Liver (tissue), 9 donors: ENCODE data around the gene LMCD1. TPM values are rescaled to one million over a fixed set of nuclear protein-coding genes. Genes with fewer than 3 reads are reported as not detected.

Experiments used
- DNase-seq: peaks from one replicate; pipeline ENCODE4 v3.0.0-alpha.2; 2017; ENCODE audit warnings: low spot score
- H3K27ac ChIP-seq, 2 donors: one replicate each; pipeline ENCODE4 v1.7.0; 2013; ENCODE audit warnings: inconsistent platforms in 2 of 2, low read length in 2 of 2, control low read depth in 1 of 2, low read depth in 1 of 2, mild to moderate bottlenecking in 1 of 2
- H3K27me3 ChIP-seq, 4 donors: one replicate each; pipeline versions ENCODE4 v1.6.1 to v1.7.0; 2013; ENCODE audit warnings: low read length in 3 of 4, inconsistent platforms in 1 of 4, mild to moderate bottlenecking in 1 of 4, moderate library complexity in 1 of 4; ENCODE audit not compliant: control insufficient read depth in 4 of 4, insufficient read depth in 4 of 4
- H3K36me3 ChIP-seq, 4 donors: one replicate each; pipeline versions ENCODE4 v1.6.1 to v1.7.0; 2013; ENCODE audit warnings: low read length in 3 of 4, mild to moderate bottlenecking in 3 of 4, low read depth in 1 of 4, moderate library complexity in 1 of 4; ENCODE audit not compliant: control insufficient read depth in 4 of 4, insufficient read depth in 3 of 4
- H3K4me1 ChIP-seq, 4 donors: one replicate each; pipeline versions ENCODE4 v1.6.1 to v1.7.0; 2013; ENCODE audit warnings: low read length in 3 of 4, mild to moderate bottlenecking in 3 of 4, moderate library complexity in 1 of 4; ENCODE audit not compliant: control insufficient read depth in 4 of 4, insufficient read depth in 4 of 4
- H3K4me3 ChIP-seq, 3 donors: one replicate each; pipeline versions ENCODE4 v1.6.1 to v1.7.0; 2013; ENCODE audit warnings: low read length in 3 of 3, control low read depth in 1 of 3, low read depth in 1 of 3, mild to moderate bottlenecking in 1 of 3
- H3K9ac ChIP-seq, 2 donors: one replicate each; pipeline ENCODE4 v1.7.0; 2013; ENCODE audit warnings: low read length in 2 of 2, mild to moderate bottlenecking in 2 of 2, moderate library complexity in 2 of 2, control low read depth in 1 of 2, low read depth in 1 of 2
- H3K9me3 ChIP-seq, 4 donors: one replicate each; pipeline versions ENCODE4 v1.6.1 to v1.7.0; 2013; ENCODE audit warnings: low read length in 3 of 4; ENCODE audit not compliant: control insufficient read depth in 4 of 4
- EGR1 ChIP-seq, 2 donors: IDR thresholded peaks; 2 replicates each; pipeline ENCODE4 v1.6.1; 2016 to 2018; ENCODE audit warnings: antibody characterized with exemption in 2 of 2, low read depth in 2 of 2
- FOXA1 ChIP-seq: IDR thresholded peaks from 2 replicates; pipeline ENCODE4 v1.6.1; 2016; ENCODE audit warnings: antibody characterized with exemption
- FOXA2 ChIP-seq: IDR thresholded peaks from 2 replicates; pipeline ENCODE4 v1.6.1; 2016; ENCODE audit warnings: antibody characterized with exemption
- GABPA ChIP-seq, 2 donors: IDR thresholded peaks in 1 of 2; conservative IDR thresholded peaks in 1 of 2; 2 replicates each; pipeline ENCODE4 v1.6.1; 2016; ENCODE audit warnings: antibody characterized with exemption in 2 of 2, mild to moderate bottlenecking in 1 of 2, moderate library complexity in 1 of 2
- HNF4A ChIP-seq, 2 donors: conservative IDR thresholded peaks; 2 replicates each; pipeline ENCODE4 v1.6.1; 2016; ENCODE audit warnings: antibody characterized with exemption in 2 of 2, mild to moderate bottlenecking in 2 of 2
- HNF4G ChIP-seq: IDR thresholded peaks from 2 replicates; pipeline ENCODE4 v1.6.1; 2016; ENCODE audit warnings: antibody characterized with exemption
- JUND ChIP-seq, 2 donors: IDR thresholded peaks; 2 replicates each; pipeline ENCODE4 v1.6.1; 2016; ENCODE audit warnings: antibody characterized with exemption in 2 of 2
- NR2F2 ChIP-seq: IDR thresholded peaks from 2 replicates; pipeline ENCODE4 v1.6.1; 2016; ENCODE audit warnings: antibody characterized with exemption
- RAD21 ChIP-seq, 2 donors: IDR thresholded peaks; 2 replicates each; pipeline ENCODE4 v1.6.1; 2016; ENCODE audit warnings: antibody characterized with exemption in 2 of 2, mild to moderate bottlenecking in 2 of 2
- RXRA ChIP-seq, 2 donors: IDR thresholded peaks; 2 replicates each; pipeline ENCODE4 v1.6.1; 2017 to 2018; ENCODE audit warnings: antibody characterized with exemption in 2 of 2, mild to moderate bottlenecking in 1 of 2
- SP1 ChIP-seq: IDR thresholded peaks from 2 replicates; pipeline ENCODE4 v1.6.1; 2018; ENCODE audit warnings: antibody characterized with exemption, mild to moderate bottlenecking
- TAF1 ChIP-seq: conservative IDR thresholded peaks from 2 replicates; pipeline ENCODE4 v1.6.1; 2016; ENCODE audit warnings: antibody characterized with exemption, mild to moderate bottlenecking
- YY1 ChIP-seq: IDR thresholded peaks from 2 replicates; pipeline ENCODE4 v1.6.1; 2016; ENCODE audit warnings: antibody characterized with exemption, mild to moderate bottlenecking
- WGBS: extraction: QIAGEN DNeasy Blood & Tissue Kit; methylation state at CpG from one replicate; pipeline ENCODE4 v1.1.7; 2013; 5-methylcytosine and 5-hydroxymethylcytosine counted together
- polyA plus RNA-seq, 2 donors: library from polyadenylated mRNA; stranded (reverse) in 1 of 2; unstranded in 1 of 2; fragments of 200-250 nt in 1 of 2; fragments of >200 nt in 1 of 2; fragmentation: Nextera tagmentation in 1 of 2; extraction: Ambion mirVana in 1 of 2; gene quantifications; one replicate each; pipeline versions ENCODE4 v1.2.1 to v1.2.3, GENCODE V29; 2013 to 2015
- total RNA-seq, 2 donors: library from RNA; depleted of rRNA; stranded (reverse); fragments of >200 nt; gene quantifications; one replicate each; pipeline ENCODE4 v1.2.3, GENCODE V29; 2014
- TF ChIP-seq, protein P1 (sequence below): IDR thresholded peaks from 2 replicates; pipeline ENCODE4 v1.6.1; 2016; ENCODE audit warnings: antibody characterized with exemption
- TF ChIP-seq, protein P2 (sequence below): fragments of 150-350 bp; IDR thresholded peaks from 2 replicates; pipeline ENCODE4 v1.5.1; 2017; ENCODE audit warnings: improper control_type of control experiment, low read depth, low read length; ENCODE audit not compliant: missing input control
- TF ChIP-seq, protein P3 (sequence below): IDR thresholded peaks from 2 replicates; pipeline ENCODE4 v1.6.1; 2016; ENCODE audit warnings: antibody characterized with exemption
- TF ChIP-seq, protein P4 (sequence below): IDR thresholded peaks from 2 replicates; pipeline ENCODE4 v1.6.1; 2016; ENCODE audit warnings: antibody characterized with exemption
- TF ChIP-seq, protein P5 (sequence below): IDR thresholded peaks from 2 replicates; pipeline ENCODE4 v1.6.1; 2016; ENCODE audit warnings: antibody characterized with exemption, mild to moderate bottlenecking
- donor health status: healthy.
- donor health status: healthy.
- donor health status: healthy.
- donor health status: healthy.
- donor health status: healthy.

Gene LMCD1
- total and polyA plus RNA-seq, 4 donors: 3.1 to 8.3 (median 6.0) TPM

DNA sequence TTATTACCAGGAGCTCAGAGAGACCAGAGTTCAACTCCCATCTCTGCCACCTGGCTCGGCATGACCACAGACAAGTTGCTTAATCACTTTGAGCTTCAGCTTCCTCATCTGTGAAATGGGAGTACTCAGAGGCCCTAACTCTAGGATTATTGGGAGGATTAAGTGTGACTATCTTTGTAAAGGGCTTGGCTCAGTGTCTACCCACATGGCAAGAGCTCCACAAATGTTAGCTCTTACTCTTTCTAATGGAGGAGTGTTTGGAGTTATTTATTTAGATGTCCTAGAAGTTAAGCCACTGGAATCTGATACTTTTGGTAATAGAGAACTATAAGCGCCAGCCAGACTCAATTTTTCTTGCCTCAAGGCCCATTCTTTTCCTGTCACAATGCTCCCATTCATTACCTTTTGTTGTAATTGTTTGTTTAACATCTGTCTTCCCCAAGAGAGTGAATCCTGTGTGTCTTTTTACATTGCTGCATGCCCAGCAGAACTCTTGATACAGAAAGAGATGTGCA lies 12.3 kb upstream of the LMCD1 start:
- WGBS: 87% methylated on average over 2 of the region's 2 CpGs
- Histone ChIP-seq H3K27me3 (no peaks in the 10 kb centered on the region), H3K9ac (no peak overlapping the region), H3K4me1 (no peaks in the 10 kb centered on the region), H3K27ac (no peak overlapping the region), H3K36me3 (no peaks in the 10 kb centered on the region), H3K9me3 (peaks cover 0 to 3% (median 0%) of the 10 kb centered on the region in 4 donors), H3K4me3 (no peak overlapping the region)
- no peak for DNase-seq
- TF ChIP-seq FOXA1: no peak
- TF ChIP-seq TAF1: no peak
- no peak for TF ChIP-seq GABPA (IDR thresholded peaks at IDR 0.05 in 1 of 2, conservative IDR thresholded peaks at IDR 0.05 in 1 of 2)
- TF ChIP-seq, protein P1, sequence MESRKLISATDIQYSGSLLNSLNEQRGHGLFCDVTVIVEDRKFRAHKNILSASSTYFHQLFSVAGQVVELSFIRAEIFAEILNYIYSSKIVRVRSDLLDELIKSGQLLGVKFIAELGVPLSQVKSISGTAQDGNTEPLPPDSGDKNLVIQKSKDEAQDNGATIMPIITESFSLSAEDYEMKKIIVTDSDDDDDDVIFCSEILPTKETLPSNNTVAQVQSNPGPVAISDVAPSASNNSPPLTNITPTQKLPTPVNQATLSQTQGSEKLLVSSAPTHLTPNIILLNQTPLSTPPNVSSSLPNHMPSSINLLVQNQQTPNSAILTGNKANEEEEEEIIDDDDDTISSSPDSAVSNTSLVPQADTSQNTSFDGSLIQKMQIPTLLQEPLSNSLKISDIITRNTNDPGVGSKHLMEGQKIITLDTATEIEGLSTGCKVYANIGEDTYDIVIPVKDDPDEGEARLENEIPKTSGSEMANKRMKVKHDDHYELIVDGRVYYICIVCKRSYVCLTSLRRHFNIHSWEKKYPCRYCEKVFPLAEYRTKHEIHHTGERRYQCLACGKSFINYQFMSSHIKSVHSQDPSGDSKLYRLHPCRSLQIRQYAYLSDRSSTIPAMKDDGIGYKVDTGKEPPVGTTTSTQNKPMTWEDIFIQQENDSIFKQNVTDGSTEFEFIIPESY: no peak
- TF ChIP-seq RXRA (IDR thresholded peaks at IDR 0.05): no peak
- TF ChIP-seq, protein P2, sequence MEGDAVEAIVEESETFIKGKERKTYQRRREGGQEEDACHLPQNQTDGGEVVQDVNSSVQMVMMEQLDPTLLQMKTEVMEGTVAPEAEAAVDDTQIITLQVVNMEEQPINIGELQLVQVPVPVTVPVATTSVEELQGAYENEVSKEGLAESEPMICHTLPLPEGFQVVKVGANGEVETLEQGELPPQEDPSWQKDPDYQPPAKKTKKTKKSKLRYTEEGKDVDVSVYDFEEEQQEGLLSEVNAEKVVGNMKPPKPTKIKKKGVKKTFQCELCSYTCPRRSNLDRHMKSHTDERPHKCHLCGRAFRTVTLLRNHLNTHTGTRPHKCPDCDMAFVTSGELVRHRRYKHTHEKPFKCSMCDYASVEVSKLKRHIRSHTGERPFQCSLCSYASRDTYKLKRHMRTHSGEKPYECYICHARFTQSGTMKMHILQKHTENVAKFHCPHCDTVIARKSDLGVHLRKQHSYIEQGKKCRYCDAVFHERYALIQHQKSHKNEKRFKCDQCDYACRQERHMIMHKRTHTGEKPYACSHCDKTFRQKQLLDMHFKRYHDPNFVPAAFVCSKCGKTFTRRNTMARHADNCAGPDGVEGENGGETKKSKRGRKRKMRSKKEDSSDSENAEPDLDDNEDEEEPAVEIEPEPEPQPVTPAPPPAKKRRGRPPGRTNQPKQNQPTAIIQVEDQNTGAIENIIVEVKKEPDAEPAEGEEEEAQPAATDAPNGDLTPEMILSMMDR: no peak
- TF ChIP-seq SP1: no peak

DNA sequence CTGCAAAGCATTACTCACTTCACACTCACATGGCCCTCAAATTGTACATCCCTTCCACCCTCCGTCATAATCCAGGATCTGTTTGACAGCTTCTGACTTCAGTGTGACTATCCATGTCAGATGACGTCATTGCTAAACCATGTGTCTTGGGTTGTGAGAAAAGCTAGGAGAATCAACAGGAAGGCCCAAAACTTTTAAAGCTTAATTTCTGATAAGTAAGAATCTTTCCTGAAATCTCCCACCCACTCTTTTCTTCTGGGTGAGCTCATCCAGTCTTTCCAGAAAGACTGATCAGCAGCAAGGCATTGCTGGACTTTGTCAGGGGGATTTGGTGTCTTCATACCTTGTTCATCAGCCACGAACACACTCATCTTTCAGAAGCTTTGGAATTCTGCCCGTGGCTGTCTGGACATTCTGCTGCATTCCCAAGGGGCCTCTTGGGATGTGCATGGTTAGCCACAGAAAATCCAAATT lies 11.5 kb upstream of the LMCD1 start:
- 88% methylated on average over 4 of the region's 4 CpGs for WGBS
- Histone ChIP-seq H3K27ac (no peak overlapping the region), H3K9ac (no peak overlapping the region)

More for the DNA sequence above, 11.5 kb upstream of the LMCD1 start:
- TF ChIP-seq SP1: no peak
- TF ChIP-seq EGR1 (IDR thresholded peaks at IDR 0.05; ENCODE audit: low read depth in 2 of 2): no peak
- no peak for TF ChIP-seq YY1
- TF ChIP-seq, protein P3, sequence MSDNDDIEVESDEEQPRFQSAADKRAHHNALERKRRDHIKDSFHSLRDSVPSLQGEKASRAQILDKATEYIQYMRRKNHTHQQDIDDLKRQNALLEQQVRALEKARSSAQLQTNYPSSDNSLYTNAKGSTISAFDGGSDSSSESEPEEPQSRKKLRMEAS: no peak
- no peak for TF ChIP-seq HNF4A (conservative IDR thresholded peaks at IDR 0.05)
- no peak for TF ChIP-seq HNF4G
- TF ChIP-seq, protein P2: no peak
- TF ChIP-seq JUND (IDR thresholded peaks at IDR 0.05): no peak
- TF ChIP-seq TAF1: no peak
- no peak for TF ChIP-seq FOXA1
- TF ChIP-seq RAD21 (IDR thresholded peaks at IDR 0.05): no peak
- TF ChIP-seq, protein P1: no peak
- TF ChIP-seq, protein P4, sequence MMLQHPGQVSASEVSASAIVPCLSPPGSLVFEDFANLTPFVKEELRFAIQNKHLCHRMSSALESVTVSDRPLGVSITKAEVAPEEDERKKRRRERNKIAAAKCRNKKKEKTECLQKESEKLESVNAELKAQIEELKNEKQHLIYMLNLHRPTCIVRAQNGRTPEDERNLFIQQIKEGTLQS: no peak
- TF ChIP-seq RXRA (IDR thresholded peaks at IDR 0.05): no peak
- TF ChIP-seq NR2F2: no peak
- no peak for TF ChIP-seq FOXA2
- TF ChIP-seq GABPA (IDR thresholded peaks at IDR 0.05 in 1 of 2, conservative IDR thresholded peaks at IDR 0.05 in 1 of 2): no peak
- TF ChIP-seq, protein P5, sequence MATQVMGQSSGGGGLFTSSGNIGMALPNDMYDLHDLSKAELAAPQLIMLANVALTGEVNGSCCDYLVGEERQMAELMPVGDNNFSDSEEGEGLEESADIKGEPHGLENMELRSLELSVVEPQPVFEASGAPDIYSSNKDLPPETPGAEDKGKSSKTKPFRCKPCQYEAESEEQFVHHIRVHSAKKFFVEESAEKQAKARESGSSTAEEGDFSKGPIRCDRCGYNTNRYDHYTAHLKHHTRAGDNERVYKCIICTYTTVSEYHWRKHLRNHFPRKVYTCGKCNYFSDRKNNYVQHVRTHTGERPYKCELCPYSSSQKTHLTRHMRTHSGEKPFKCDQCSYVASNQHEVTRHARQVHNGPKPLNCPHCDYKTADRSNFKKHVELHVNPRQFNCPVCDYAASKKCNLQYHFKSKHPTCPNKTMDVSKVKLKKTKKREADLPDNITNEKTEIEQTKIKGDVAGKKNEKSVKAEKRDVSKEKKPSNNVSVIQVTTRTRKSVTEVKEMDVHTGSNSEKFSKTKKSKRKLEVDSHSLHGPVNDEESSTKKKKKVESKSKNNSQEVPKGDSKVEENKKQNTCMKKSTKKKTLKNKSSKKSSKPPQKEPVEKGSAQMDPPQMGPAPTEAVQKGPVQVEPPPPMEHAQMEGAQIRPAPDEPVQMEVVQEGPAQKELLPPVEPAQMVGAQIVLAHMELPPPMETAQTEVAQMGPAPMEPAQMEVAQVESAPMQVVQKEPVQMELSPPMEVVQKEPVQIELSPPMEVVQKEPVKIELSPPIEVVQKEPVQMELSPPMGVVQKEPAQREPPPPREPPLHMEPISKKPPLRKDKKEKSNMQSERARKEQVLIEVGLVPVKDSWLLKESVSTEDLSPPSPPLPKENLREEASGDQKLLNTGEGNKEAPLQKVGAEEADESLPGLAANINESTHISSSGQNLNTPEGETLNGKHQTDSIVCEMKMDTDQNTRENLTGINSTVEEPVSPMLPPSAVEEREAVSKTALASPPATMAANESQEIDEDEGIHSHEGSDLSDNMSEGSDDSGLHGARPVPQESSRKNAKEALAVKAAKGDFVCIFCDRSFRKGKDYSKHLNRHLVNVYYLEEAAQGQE: no peak
- Histone ChIP-seq H3K36me3 (no peaks in the 10 kb centered on the region), H3K4me3 (no peak overlapping the region), H3K4me1 (no peaks in the 10 kb centered on the region), H3K27me3 (no peaks in the 10 kb centered on the region), H3K9me3 (no peaks in the 10 kb centered on the region)
- DNase-seq: no peak
